Fibroblast of the conjunctiva (primary cell): ENCODE data around the gene PLPPR3.

ENCODE experiments used
- DNase-seq: peaks from one replicate; pipeline ENCODE4 v3.0.0-alpha.2; 2010; ENCODE audit warnings: low read depth

PLPPR3 gene

DNA sequence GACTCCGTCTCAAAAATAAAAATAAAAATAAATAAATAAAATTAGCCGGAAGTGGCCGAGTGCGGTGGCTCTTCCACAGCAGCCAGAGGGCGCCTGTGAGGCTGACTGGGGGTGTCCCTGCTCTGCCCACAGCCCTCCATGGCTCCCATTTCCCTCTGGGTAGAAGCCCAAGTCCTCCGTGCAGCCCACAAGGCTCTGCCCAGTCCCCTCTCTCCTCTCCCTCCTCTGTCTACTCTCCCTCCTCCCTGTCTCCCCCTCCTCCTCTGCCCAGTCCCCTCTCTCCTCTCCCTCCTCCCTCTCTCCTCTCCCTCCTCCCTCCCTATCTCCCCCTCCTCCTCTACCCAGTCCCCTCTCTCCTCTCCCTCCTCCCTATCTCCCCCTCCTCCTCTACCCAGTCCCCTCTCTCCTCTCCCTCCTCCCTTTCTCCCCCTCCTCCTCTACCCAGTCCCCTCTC lies 50.4 kb downstream of the PLPPR3 start:
- DNase-seq = no peak

DNA sequence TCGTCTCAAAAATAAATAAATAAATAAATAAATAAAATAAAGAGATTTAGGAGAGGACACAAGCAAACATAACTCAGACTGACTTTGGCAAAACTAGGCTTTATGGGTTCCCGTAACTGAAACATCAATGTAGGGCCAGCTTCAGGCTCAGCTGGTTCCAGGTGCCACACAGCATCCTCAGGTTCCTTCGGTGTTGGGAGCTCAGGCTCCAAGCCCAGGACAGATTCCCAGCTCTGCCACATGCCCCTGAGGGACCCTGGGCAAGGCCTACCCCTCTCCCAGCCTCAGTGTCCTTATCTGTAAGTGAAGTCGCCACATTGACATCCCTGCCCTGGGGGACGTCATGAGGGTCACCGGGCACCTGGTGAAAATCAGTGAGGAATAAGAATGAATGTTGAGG lies 52.1 kb downstream of the PLPPR3 start:
- no peak for DNase-seq

- DNase-seq = no peak
These were observed 53.3 kb downstream of the PLPPR3 start for GRCh38 chr19:768424-768823.

DNA sequence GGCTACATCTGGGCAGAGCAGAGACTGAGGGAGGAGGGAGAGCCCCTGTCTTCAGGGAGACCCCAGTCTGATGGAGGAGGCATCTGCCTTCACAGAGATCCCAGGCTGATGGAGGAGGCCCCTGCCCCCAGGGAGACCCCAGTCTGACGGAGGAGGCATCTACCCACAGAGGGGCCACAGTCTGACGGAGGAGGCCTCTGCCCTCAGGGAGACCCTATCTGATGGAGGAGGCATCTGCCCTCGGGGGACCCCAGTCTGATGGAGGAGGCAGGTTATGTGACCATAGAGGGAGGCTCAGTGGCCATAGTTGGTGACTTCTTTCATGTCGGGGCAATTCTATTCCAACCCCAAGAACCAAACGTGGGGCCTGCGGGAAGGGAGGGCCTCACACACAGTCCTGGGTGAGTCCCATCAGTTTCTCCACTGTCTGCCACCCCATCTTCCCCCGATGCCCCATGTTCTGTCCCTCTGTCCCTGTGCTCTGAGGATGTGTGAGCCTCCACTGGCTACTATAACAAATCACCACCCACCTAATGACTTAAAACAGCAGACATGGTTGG lies 56.5 kb downstream of the PLPPR3 start:
- DNase-seq = no peak

GRCh38 chr19:764301-764700 lies 57.5 kb downstream of the PLPPR3 start:
- no peak for DNase-seq

- no peak for DNase-seq
These were observed 57.9 kb downstream of the PLPPR3 start for GRCh38 chr19:763869-764268.

GRCh38 chr19:763181-763580 lies 58.6 kb downstream of the PLPPR3 start:
- no peak for DNase-seq
